EH (cell line): ENCODE data around the gene LEPR.
"Not testable (repeated sequence)": the region's sequence is repeated elsewhere in the genome, so short reads cannot be mapped to it uniquely, and the experiment has no call there.

ENCODE experiments used
- DNase-seq: peaks from one replicate; pipeline ENCODE4 v3.0.0-alpha.2; 2015; ENCODE audit warnings: low read depth

LEPR gene

DNA sequence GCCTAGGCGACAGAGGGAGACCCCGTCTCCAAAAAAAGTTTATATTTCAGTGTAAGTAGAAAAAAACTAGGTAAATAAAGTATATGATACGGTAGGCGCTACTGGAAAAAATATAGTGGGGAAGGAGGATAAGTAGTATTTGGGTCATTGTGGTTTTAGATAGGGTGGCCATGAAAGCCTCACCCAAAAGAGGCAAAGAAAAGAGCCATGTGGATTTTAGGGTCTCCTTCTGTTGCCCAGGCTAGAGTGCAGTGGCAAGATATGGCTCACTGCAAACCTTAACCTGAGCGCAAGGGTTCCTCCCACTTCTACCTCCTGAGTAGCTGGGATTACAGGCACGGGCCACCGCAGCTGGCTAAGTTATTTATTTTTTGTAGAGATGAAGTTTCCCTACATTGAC, 17.1 kb downstream of the LEPR start:
- no peak for DNase-seq

DNA sequence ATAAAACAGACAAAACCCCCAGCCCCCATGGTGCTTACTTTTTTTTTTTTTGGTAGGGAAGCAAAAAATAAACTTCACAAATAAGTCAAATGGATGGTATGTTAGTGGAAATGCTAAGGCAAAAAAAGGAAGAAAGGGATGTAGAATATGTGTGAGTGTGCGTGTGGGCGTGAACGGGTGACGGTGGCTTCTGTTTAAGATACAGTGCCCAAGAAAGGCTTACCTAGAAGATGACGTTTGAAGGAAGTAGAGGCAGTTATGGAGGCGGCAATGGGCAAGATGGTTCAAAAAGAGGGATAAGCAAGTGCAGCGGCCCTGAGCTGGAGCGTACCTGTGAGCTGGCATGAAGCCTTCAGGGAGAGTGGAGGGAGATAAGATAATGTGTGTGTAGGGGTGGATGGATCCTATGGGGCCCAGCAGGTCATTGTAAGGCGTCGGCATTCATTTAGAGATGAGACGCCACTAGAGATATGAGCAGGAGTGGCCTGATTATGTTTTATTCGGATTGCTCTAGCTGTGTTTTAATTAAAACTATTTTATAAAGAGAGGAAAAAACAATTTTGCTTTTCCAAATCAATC, 19.9 kb downstream of the LEPR start:
- no peak for DNase-seq

GRCh38 chr1:65440915-65441314, 20.4 kb downstream of the LEPR start:
- DNase-seq: peak; percentile 91

DNA sequence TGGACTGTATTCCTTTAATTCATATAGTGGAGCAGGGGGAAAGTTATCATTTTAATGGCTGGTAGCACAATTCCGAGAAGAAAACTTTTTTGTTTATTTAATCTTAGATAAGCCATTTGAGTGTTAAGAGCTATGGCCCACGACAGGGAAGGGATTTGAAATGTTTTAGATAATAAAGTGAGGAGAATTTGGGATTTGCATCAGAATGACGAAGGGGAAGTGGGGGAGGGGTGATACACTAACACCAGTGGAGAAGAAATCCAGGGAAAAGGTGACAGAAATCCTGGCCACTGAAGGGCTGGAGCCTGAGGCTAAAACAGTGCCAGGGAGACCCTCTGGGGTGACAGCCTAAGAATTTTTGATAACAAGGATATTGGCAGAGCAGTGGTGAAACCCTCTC, 21.0 kb downstream of the LEPR start:
- peak; percentile 29 for DNase-seq

DNA sequence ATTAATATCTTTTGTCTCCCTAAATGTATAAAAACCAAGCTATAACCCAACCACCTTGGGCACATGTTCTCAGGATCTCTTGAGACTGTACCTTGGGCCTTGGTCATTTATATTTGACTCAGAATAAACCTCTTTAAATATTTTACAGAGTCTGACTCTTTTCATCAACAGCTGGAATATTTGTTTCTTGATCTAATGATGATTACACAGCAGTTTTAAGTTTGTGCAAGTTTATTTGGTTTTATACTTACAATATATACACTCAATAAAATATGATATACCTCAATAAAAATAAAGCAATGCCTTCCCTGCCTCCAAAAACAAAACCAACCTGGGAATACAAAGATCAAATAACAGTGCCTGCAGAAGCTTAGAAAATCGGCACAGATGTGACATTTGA, 22.0 kb downstream of the LEPR start:
- no peak for DNase-seq

- DNase-seq: no peak
Observed at GRCh38 chr1:65443647-65444046, 23.2 kb downstream of the LEPR start.

- no peak for DNase-seq
Observed at GRCh38 chr1:65444128-65444640, 23.7 kb downstream of the LEPR start.

DNA sequence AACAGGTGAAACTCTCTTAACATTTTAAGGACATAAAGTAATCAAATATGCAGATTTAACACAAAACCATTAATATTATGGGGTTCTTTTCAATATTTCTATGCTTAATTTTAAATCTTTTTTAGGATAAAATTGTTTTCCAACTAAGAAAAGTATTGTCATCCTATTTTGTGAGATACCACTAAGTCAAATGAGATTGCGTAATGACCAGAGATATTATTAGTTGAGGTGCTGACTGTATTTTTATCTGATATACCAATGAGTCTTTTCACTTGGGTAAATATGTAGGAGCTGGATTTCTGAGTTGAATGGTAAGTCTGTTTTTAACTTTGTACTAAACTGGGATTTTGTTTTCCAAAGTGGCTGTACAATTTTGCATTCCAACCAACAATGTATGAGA, 25.4 kb downstream of the LEPR start:
- no peak for DNase-seq

DNA sequence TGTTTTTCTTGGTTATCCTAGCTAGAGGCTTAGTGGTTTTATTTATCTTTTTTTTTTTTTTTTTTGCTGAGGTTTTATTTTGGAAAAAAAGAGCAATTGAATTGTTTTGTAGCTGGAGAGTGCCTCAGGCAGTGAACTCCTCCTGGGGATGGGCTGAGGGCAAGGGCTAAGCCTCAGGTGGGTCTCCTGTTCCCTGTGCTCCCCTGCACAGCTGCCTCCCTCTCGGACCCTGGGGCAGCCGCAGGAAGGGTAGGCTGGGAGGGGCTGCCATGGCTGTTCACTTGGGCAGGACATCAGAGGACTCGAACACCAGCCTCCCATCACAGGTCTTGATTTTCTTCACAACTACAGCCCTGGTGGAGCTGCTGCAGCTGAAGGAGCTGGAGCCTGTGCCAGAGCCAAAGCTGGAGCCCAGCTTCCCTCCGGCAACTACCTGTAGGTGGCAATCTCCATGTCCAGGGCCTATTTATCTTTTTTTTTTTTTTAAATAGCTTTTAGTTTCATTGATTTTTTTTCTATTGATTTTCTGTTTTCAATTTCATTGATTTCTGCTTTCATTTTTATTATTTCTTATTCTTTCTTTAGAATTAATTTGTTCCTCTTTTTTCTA, 28.9 kb downstream of the LEPR start:
- no peak for DNase-seq

- DNase-seq: not testable (repeated sequence)
Observed at GRCh38 chr1:65455678-65456077, 35.2 kb downstream of the LEPR start.

- no peak for DNase-seq
Observed at GRCh38 chr1:65456481-65456880, 36.0 kb downstream of the LEPR start.

DNA sequence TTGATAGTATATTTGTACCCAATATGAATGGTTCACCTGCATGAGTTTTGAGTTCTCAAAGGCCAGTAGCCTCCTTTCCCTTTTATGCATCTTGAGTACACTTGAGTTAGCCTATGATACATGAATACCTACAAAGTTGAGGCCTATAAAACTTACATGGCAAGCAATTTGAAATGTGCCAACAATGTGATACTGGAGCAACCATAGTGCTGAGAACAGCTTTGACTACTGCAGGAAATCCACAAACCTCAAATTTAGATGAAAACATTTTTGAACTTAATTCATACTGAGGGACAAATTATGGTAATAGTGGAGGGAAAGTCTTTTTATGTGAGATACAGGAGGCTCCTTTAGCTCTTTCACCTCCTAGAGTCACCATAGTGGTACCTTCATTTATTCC, 37.4 kb downstream of the LEPR start:
- no peak for DNase-seq

- peak; percentile 20 for DNase-seq
Observed at GRCh38 chr1:65458730-65459396, 38.4 kb downstream of the LEPR start.

DNA sequence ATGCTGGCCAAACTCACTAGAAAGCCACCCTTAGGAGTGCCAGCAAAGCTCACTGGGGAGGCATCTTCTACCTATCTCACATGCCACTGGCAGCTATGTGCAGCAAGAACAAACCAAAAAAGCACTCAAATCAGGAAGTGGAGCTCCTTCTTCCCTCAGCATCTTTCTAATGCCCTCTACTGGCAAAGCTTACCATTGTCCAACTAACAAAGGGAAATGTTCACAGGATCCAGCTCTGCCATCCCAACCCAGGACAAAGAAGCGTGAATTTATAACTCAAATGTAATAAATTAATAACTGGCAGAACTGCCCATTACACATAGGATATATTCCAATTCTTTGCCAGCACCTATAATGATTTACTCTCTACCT, 38.9 kb downstream of the LEPR start:
- DNase-seq: peak; percentile 56

GRCh38 chr1:65465837-65466236, 45.4 kb downstream of the LEPR start:
- not testable (repeated sequence) for DNase-seq

- peak; percentile 34 for DNase-seq
Observed at GRCh38 chr1:65467536-65467935, 47.1 kb downstream of the LEPR start.

- no peak for DNase-seq
Observed at GRCh38 chr1:65469126-65469888, 48.8 kb downstream of the LEPR start.

GRCh38 chr1:65469889-65470340, 49.4 kb downstream of the LEPR start:
- peak; percentile 48 for DNase-seq
